ENCODE results near the gene MAN2B2.
A peak's percentile ranks its signal among the peaks of the same experiment; 100 is the strongest.

Gene MAN2B2

DNA sequence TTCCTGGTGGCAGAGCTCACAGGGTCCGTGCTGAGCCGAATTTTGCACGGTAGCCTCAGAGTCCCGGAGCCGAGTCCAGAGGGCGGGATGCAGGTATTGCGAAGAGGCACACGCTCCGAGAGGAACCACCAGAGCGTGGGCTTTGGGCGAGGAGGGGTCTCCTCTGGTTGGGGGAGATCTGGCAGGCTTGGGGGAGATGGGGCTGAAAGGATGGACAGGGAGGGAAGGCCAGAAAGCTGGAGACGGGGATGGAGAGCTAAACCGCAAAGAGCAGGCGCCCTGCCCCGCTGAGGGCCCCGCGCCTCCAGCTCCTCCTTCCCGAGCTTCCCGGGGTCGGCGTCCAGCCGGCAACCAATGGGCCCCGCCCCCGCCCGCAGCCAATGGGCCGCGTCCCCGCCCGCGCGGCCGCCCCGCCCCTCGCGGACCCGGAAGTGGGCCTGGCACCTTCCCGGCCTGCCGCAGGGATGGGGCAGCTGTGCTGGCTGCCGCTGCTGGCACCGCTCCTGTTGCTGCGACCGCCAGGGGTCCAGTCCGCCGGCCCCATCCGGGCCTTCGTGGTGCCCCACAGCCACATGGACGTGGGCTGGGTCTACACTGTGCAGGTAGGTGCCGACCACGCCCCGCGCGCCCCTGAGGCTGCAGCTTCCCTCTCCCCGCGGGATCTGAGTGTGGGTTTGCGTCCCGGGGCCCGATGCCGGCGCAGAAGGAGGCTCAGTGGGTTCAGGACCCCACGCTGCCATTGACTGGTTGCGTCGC lies at the start of gene MAN2B2:
TSS of gene MAN2B2 (plus strand) at position 443 of the 756 bp plus-strand sequence. CDS start at position 465, 22 bp downstream.
- peak; percentile 87 for DNase-seq

DNA sequence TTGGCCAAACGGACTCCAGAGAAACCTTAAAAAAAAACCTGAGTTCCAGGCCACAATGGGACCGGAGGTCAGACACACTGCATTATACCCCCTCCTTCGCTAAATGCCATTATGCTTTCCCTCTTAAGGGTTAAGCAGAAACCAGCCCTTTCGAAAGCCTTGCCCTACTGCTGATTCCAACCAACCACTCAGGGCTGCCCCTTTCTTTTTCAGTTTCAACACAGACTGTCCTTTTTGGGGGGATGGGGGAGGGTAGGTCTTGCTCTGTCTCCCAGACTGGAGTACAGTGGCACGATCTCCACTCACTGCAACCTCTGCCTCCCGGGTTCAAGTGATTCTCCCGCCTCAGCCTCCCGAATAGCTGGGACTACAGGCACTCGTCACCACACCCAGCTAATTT lies 49.5 kb upstream of the MAN2B2 start:
- DNase-seq, result no peak

DNA sequence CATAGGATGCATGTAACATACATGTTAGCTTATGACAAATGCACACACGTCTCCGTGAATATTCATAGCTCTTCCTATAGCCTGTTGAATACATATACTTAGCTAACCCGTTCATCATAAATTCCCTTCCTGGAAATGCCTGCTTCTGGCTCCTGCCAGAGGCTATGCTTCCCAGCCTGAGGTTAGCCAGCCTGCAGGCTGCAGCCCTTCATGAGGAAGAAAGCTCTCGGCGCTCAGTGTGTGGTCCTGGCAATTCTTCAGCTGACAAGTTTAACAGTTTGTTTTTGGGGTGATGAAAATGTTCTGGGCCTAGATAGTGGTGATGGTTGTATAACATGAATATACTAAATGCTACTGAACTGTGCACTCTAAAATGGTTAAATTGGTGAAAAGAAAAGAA lies 48.8 kb upstream of the MAN2B2 start:
- no peak for DNase-seq

DNA sequence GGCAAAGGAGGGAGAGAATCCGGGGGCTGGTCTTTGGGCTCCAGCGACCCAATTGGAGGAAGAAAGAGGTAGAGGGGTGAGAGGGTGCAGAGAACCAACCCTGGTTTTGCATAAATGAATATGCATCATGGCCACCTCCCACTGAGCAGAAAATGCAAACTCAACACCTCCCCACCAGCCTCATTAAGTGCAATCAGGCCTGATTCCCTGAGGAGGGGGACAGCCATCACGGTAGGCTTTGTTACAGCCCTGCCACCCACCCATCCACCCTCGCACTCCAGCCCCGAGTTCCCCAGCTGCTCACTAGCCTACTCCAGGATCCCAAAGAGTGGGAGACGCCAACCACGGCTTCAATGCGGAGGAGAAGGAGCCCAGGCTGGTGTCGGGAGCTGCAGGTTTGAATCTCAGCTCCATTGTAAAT lies 48.3 kb upstream of the MAN2B2 start:
- no peak for DNase-seq

DNA sequence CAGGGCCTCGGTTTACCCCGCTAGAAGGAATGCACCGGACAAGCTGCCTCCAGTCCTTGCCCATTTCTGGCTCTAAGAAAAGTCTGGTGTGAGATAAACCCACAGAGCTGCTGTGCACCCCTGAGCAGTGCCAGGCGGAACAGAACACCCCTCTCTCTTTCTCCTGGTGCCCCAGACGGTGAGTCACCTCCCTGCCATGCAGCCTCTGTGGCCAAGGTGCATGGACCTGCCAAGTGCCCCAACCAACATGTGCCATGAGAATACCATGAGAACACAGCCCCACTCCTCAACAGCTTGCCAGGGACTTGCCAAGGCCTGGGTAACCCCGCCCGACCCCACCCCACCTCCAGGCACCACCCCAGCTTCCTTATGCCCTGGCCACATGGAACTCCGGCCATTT lies 47.7 kb upstream of the MAN2B2 start:
- DNase-seq, result no peak

DNA sequence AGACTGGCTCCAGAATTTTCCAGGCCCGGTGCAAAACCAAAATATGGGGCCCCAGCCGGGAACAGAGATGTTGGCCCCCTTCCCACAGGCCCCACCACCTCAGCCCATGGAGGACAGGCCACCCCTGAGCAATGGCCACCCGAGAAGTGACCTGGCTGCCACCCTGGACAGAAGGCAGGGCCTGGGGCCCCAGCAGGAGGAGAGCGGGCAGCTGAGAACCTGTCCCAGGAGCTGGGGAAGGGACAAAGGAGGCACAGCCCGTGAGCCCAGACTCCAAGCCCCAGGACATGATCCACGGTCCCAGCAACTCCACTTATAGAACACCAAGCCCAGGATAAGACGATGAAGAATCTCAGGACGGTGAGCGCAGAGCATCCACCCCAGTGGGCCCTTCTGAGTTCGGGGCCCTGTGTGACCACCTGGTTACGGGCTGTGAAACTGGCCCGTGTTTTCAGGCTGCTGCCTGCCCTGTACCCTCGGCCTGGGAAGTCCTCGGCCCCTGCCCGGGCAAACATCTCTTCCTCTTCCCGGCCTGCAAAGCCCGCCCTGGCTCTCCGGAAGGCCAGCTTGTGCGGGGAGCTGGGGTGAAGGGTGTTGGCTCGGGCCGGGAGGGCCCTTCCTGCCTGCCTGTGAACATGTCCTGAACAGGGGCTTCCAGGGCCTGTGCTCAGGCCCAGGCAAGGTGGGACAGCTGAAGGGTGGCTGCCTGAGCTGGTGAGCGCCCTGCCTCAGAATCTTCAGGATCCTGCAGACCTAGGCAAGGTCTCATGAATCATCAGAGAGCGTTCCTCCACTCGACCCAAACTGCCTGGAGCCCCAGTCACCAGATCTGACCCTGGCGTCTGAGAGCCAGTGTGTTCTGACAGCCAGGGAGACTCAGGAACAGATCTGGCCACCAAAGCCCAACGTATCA lies 47.0 kb upstream of the MAN2B2 start:
- DNase-seq, result no peak

DNA sequence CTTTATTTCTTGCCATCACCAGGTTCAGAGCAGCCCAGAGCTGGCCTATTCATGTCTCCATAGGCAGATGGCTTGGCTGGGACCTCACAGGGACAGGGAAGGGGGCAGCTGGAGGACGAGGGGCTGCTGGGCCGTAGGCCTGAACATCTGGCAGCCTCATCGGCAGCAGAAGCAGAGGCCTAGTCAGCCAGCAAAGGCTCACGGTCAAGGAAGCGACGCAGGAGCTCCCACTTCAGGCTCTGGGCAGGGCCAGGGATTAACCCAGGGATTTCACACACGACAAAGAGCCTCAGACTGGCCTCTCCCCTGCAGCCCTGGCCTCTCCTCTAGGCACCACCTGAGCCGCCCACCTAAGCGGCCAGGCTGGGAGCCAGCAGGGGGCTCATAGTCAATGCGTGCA lies 46.0 kb upstream of the MAN2B2 start:
- DNase-seq, result peak; percentile 19

DNA sequence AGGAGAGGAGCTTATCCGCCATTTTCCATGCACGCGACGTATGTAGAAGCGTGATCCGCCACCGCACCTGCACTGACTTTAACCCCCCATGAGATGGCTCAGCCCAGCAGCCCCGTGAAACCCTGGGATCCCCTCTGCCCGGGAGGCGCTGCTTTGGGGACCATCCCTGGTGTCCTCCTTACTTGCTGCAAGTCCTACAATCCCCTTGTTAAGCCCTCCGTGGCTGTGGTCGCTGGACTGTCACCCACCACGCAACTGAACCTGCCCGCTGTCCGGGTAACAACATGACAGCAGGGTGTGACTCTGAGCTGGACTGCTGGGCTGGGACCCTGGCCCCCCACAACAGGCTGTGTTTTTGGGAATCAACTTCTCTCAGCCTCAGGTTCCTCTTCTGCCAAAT lies 44.7 kb upstream of the MAN2B2 start:
- DNase-seq, result no peak

DNA sequence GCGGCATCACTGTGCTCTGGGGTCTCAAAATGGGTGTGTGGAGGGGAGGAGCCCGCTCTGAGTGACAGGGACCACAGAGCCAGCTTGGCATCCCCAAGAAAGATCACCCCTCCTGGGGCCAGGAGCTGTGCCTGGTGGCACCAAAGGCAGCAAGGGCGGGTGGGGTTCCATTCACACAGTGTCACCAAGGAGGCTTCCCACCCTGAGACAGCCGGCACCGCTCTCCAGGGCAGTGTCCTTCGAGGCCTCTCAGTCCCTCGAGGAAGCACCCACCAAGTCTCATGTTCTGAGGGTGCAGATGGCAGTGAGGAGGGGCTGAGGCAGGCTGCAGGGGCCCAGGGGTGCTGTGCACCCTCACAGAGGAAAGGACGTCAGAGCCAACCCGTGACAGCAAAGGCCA lies 44.0 kb upstream of the MAN2B2 start:
- DNase-seq, result no peak

DNA sequence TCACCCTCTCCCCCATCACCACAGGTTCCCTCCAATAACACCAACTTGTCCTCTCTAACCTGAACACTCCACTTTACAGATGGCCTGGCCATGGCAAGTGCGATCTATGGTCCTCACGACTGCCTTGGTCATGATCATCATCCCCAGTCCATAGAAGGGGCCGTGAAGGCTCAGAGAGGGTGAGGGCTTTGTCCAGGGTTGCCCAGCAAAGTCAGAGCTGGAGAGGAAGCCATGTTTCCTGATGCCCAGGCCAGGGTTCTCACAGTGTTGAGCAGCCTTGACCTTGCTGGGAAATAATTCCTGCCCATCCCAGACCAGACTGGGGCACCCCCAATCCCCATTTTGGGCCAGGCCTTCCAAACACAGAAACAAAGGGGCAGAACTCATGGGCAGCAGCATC lies 42.9 kb upstream of the MAN2B2 start:
- DNase-seq, result no peak

DNA sequence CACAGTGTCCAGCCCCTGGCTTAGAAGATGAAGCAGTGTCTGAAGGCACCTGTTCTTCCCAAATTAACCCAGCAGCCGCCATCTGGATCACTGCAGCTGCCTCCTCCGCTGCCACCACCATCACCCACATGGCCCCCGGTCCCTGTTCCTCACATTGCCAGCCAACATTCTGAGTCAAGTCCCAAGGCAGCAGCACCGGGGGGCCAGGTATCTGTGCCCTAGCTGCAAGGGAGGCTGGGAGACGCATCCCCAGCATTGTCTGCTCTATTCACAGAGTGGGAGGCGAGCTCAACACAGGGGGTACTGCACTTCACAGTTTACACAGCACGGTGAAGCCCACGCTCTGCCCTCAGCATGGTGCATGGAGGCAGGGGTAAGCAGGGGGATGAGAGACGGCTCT lies 42.3 kb upstream of the MAN2B2 start:
- no peak for DNase-seq

DNA sequence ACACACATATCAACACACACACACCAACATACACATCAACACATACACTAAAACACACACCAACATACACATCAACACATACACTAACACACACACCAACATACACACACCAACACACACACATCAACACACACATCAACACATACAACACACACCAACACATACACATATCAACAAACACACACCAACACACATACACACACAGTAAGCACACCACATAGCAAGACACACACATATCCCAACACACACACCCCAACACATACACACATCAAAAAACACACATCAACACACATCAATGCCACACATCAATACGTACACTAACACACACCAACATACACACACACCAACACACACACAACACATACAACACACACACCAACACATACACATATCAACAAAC lies 40.9 kb upstream of the MAN2B2 start:
- no peak for DNase-seq

DNA sequence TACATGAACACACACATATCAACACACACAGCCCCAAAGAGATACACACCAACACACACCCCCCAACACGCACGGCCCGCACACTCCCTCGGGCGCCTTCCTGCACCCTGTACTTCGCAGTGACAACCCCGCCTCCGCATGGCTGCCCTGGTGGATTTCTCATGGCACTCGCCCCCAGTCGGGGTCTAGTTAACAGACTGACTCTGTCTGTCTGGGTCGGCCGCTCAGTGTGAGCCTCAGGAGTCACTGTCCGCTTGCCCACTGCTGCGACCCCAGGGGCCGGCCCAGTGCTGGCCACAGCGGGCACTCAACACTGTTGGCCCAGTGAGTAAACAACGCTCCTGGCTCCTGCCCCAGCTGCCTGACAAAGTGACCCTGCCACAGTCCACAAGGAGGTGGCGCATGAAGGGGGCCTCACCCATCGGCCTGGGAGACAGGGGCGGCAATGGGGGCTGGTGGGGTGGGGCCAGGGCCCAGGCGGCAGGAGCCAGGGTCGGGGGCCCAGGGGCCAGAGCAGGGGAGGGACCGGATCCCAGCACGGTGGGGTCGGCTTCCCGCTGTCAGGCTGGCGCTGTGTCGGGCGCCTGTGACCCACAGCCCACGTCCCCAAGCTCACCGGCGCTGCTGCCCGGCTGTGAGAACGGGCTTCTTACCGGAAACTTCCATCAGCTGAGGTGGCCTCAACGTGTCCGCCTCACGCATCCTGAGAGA lies 40.2 kb upstream of the MAN2B2 start:
- DNase-seq, result no peak

DNA sequence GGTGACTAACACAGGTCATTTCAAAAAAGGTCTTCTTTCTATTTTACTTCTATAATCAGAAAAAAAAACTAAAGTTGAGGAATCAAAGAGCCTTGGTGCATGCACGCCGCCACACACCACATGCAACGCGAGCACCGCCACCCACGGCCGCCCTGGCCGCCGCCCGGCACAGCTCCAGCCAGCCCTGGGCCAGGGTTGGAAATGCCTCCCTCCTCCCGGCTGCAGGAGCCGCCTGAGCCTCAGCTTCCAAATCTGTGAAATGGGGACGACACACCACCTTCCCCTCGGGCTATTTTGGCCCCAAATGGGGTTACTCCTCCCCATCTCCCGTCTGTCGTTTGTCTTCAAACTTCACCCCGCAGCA lies 39.7 kb upstream of the MAN2B2 start:
- DNase-seq, result no peak

DNA sequence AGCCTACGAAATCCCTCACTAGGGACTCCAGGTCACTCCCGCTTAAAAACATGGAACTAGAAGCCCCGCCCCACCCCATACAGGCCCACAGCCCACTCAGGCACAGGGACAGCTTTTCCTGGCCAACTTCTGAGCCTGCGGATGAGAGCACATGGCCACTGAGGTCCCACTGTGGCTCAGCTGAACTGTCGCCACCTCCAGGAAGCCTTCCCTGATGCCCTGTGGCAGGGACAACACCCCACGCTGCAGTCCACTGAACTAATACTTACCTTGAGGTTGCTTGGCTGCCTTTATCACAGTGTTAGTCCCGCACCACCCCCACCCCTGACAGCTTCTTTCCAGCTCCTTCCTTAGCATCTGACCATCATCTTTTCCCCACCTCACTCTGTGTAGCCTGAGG lies 39.3 kb upstream of the MAN2B2 start:
- no peak for DNase-seq

DNA sequence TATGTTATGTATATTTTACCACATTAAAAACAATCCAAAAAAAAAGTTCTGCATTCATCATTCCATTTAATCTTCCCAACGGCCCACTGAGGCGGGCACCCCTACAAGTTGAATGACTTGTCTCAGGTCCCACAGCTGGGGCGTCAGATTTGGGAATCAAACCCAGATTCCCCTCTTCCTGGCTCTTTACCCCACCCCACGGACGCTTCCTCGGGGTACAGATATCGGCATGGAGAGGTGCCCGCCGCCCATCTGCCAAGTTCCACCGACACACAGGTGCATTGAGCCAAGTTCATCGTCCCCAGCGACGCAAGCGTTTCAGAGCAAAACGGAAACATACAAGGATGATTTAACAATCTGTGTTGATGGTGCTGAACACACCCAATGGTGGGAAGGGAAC lies 36.9 kb upstream of the MAN2B2 start:
- DNase-seq, result no peak

DNA sequence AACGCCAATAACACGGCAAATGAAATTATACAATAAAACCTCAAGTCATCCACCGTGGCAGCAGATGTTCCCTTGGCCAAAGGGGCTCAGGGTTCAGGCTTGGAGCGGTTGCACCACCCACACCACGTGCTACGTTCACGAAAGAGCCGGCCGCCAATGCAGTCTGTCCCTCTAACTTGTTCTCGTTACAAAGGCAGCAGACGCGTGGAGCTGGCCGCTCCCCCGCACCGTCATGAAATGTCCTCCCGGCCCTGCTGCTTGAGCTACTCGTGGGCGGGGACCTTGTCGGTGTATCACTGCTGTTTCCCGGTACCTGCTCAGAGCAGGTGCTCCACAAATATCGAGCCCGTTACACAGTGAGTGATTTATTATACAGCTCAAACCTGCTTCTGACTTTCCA lies 36.4 kb upstream of the MAN2B2 start:
- DNase-seq, result no peak

DNA sequence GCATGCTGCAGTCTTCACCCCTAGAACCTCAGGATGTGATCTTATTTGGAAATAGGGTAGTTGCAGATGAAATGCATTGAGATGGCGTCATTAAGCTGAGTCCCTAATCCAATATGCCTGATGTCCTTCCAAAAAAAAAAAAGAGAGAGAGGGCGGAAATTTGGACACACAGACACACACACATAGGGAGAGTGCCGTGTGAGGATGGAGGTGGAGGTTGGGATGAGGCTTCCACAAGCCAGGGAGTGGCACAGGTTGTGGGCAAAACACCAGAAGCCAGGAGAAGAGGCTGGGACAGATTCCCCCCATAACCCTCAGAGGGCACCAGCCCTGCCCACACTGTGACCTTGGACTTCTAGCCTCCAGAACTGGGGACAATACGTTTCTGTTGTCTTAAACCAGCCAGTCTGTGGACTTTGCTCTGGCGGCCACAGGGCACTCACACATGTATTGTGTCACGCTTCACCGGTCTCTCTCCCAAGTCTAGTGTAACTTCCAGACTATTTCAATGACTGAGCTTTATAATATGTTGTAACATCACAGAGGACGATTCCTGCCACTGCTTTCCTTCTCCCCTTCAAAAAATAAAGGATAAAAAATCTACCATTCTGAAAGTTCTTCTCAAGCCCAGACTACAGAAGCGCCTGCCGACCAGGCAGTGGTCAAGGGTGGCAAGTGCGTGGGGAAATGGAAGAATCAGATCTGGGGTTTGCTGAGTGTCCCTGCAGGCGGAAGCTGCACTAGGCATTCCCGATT lies 35.8 kb upstream of the MAN2B2 start:
- DNase-seq, result no peak

DNA sequence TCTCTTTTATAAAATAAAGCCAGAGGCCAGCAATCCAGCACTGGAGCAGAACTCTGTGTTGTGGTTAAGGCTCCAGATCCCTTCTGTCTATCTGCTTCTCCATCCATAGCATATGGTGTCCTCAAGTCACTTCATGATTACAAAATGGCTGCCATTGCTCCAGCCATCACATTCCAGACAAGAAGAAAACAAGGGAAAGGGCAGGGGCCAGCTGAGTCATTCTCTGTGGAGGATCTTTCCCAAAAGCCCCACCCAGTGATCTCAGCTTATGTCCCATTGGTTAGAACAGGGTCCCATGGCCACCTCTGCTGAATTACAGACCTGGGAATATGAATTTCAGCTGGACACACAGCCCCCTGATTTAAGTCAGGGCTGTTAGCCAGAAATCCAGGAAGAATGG lies 34.1 kb upstream of the MAN2B2 start:
- no peak for DNase-seq

DNA sequence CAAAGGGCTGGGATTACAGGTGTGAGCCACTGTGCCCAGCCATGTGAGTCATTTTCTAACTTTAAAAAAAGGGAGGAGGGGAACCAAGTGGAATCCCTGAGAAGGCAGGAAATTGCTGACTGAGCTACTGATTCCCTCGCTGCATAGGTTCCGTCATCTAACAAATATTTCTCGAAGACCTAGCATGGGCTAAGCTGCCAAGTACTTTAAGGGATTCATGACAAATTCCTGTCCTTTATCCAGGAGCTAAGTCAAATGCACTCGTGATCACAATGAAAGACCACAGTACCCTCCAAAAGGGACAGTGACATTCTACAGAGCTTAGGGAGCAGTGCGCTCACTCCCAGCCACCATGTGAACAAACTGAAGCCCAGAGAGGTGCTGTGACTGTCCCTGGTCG lies 33.2 kb upstream of the MAN2B2 start:
- no peak for DNase-seq

DNA sequence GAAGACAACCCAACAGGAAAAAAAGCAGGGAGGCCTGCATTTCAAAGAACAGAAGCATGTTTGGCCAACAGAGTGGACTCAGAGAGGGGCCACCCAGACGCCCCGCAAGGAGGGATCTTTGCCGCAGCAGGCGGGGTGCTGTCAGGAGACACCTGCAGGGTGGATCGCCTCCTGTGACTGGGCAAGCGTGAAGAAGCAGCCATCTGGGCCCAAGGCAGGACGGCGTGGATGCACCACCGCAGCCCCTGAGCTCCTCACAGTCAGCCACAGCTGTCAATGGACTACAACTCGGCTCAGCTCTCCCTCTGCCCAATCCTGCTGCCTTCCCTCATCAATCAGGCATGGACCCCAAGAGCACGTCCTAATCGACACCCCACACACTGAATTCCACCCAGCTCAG lies 32.0 kb upstream of the MAN2B2 start:
- peak; percentile 23 for DNase-seq

DNA sequence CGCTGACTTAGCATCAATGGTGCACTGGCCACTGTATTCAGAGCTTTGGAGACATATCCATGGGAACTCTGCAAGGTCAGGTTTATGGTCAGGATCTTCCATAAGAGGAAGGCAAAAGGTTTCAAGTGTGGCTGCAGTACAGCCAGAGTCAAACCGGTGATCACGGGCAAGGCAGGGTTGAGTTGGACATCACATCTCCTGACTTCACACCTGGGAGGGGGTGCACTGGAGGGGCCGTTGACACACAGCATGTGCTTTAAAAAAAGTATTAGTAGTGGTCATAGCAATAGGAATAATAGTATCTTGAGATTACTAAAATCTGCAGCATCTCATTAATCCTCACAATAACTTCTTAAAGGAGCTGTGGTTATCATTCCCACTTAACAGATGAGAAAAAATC lies 28.9 kb upstream of the MAN2B2 start:
- DNase-seq, result no peak

Measured in retina (tissue), 1 donor.